Central memory CD4-positive, alpha-beta T cell (primary cell): ENCODE measurements around the gene GRM5.
"Not testable (repeated sequence)": the region's sequence is repeated elsewhere in the genome, so short reads cannot be mapped to it uniquely, and the experiment has no call there.

Experiments used
- DNase-seq: peaks from one replicate; pipeline ENCODE4 v3.0.0; 2022

The GRM5 gene

GRCh38 chr11:88482871-88483301 lies 582.9 kb downstream of the GRM5 start:
- DNase-seq: no peak

GRCh38 chr11:88480223-88480622 lies 585.6 kb downstream of the GRM5 start:
- no peak for DNase-seq

- no peak for DNase-seq
These were observed 587.5 kb downstream of the GRM5 start for GRCh38 chr11:88478136-88478815.

- no peak for DNase-seq
These were observed 589.8 kb downstream of the GRM5 start for GRCh38 chr11:88475991-88476418.

GRCh38 chr11:88474655-88475054 lies 591.1 kb downstream of the GRM5 start:
- no peak for DNase-seq

- no peak for DNase-seq
These were observed 596.1 kb downstream of the GRM5 start for GRCh38 chr11:88469561-88470225.

GRCh38 chr11:88464528-88464927 lies 601.3 kb downstream of the GRM5 start:
- DNase-seq: no peak

- DNase-seq: not testable (repeated sequence)
These were observed 602.5 kb downstream of the GRM5 start for GRCh38 chr11:88463301-88463700.

GRCh38 chr11:88458047-88458446 lies 607.7 kb downstream of the GRM5 start:
- DNase-seq: not testable (repeated sequence)

- DNase-seq: no peak
These were observed 609.8 kb downstream of the GRM5 start for GRCh38 chr11:88455974-88456373.

GRCh38 chr11:88454881-88455280 lies 610.9 kb downstream of the GRM5 start:
- DNase-seq: no peak
